Measurements from ENCODE around the gene UBXN1.

GRCh38 chr11:62648967-62649364 lies 29.9 kb downstream of the UBXN1 start:
- TF ChIP-seq CTCF (IDR thresholded peaks at IDR 0.05), result no peak
- TF ChIP-seq POLR2A (IDR thresholded peaks at IDR 0.05), result no peak
- TF ChIP-seq EP300 (IDR thresholded peaks at IDR 0.05), result no peak
- TF ChIP-seq POLR2AphosphoS5 (IDR thresholded peaks at IDR 0.05), result no peak
